Measurements from ENCODE around the gene SAXO1. TPM values are rescaled to one million over a fixed set of nuclear protein-coding genes. Genes with fewer than 3 reads are reported as not detected.
A peak's percentile ranks its signal among the peaks of the same experiment; 100 is the strongest.

Gene SAXO1
- total and polyA plus RNA-seq, 7 experiments from 2014 or later = 0.13 to 0.45 (median 0.30) TPM; not detected in 3

GRCh38 chr9:19049917-19050636 is 17.1 kb upstream of the SAXO1 start:
- peaks cover 6 to 50% (median 42%) of the 10 kb centered on the region in 7 donors for H3K4me1 Mint-ChIP-seq
- CTCF ChIA-PET = interaction anchor here (2.5 kb wide), 1 partner anchor 124 kb away, joined by 19 read pairs; no protein-coding TSS in a partner anchor
- H3K36me3 Mint-ChIP-seq = peaks cover 0 to 14% (median 8%) of the 10 kb centered on the region in 5 donors
- peaks cover 0 to 2% (median 0%) of the 10 kb centered on the region in 5 donors for H3K27me3 Mint-ChIP-seq
- intact Hi-C loops (cut with micrococcal nuclease) = loop anchor here (1.0 to 5.0 kb wide), 12 partner anchors 52 to 1982 kb away; partner anchors contain the start of genes DENND4C (in 2 of the 2), HAUS6 (in 2 of the 2), MLLT3 (in 2 of the 2) and PLIN2 (in 2 of the 2)
- H3K27me3 ChIP-seq (ENCODE audit: control insufficient read depth in 2 of 2, insufficient read depth in 2 of 2, low read length in 2 of 2) = no peaks in the 10 kb centered on the region
- H3K4me1 ChIP-seq (ENCODE audit: control insufficient read depth in 2 of 2, insufficient read depth in 2 of 2, low read length in 2 of 2) = peaks cover 20% of the 10 kb centered on the region in 2 donors
- peak overlapping the region; percentile 88 for H3K4me3 ChIP-seq (ENCODE audit: low read length)
- DNase-seq (peak in 6 of 9 donors; percentile 4 to 18 (median 12)), ATAC-seq (no peak)
- H3K36me3 ChIP-seq (ENCODE audit: control insufficient read depth in 2 of 3, insufficient read depth in 3 of 3, low read length in 3 of 3) = no peaks in the 10 kb centered on the region
- H3K27ac Mint-ChIP-seq = peak overlapping the region; percentile 93 to 100 (median 98)
- peak overlapping the region; percentile 92 to 99 (median 95) for H3K4me3 Mint-ChIP-seq
- H3K27ac ChIP-seq (ENCODE audit: low read depth, low read length) = peak overlapping the region; percentile 85
- H3K9me3 ChIP-seq (ENCODE audit: control insufficient read depth in 2 of 3, low read length in 3 of 3) = peaks cover 0 to 4% (median 0%) of the 10 kb centered on the region in 3 experiments
- H3K9me3 Mint-ChIP-seq = peaks cover 0 to 30% (median 1%) of the 10 kb centered on the region in 11 donors
- POLR2A ChIA-PET = interaction anchor here (0.9 to 2.4 kb wide), 4 partner anchors 180 to 415 kb away, joined by 3 to 14 read pairs (median 8); partner anchors contain the start of genes DENND4C and RPS6

- intact Hi-C loops (cut with micrococcal nuclease) = loop anchor here (1.0 to 5.0 kb wide), 11 partner anchors 53 to 1573 kb away; partner anchors contain the start of genes DENND4C (in 2 of the 2), HAUS6 (in 2 of the 2), MLLT3 (in 2 of the 2) and PLIN2 (in 2 of the 2)
- peaks cover 20% of the 10 kb centered on the region in 2 donors for H3K4me1 ChIP-seq (ENCODE audit: control insufficient read depth in 2 of 2, insufficient read depth in 2 of 2, low read length in 2 of 2)
- peak within 1 kb of the TSS; percentile 85 for H3K27ac ChIP-seq (ENCODE audit: low read depth, low read length)
- peaks cover 0 to 12% (median 8%) of the 10 kb centered on the region in 5 donors for H3K36me3 Mint-ChIP-seq
- peaks cover 6 to 50% (median 42%) of the 10 kb centered on the region in 7 donors for H3K4me1 Mint-ChIP-seq
- H3K9me3 ChIP-seq (ENCODE audit: control insufficient read depth in 2 of 3, low read length in 3 of 3) = peaks cover 0 to 4% (median 0%) of the 10 kb centered on the region in 3 experiments
- H3K4me3 Mint-ChIP-seq = peak within 1 kb of the TSS; percentile 92 to 99 (median 95)
- peaks cover 0 to 30% (median 1%) of the 10 kb centered on the region in 11 donors for H3K9me3 Mint-ChIP-seq
- peak within 1 kb of the TSS; percentile 97 to 100 (median 98) for H3K27ac Mint-ChIP-seq
- DNase-seq = peak; percentile 90 to 96 (median 95)
- H3K36me3 ChIP-seq (ENCODE audit: control insufficient read depth in 2 of 3, insufficient read depth in 3 of 3, low read length in 3 of 3) = no peaks in the 10 kb centered on the region
- H3K27me3 Mint-ChIP-seq = peaks cover 0 to 2% (median 0%) of the 10 kb centered on the region in 5 donors
- H3K27me3 ChIP-seq (ENCODE audit: control insufficient read depth in 2 of 2, insufficient read depth in 2 of 2, low read length in 2 of 2) = no peaks in the 10 kb centered on the region
- POLR2A ChIA-PET = interaction anchor here (0.5 to 2.4 kb wide), 16 partner anchors 36 to 1588 kb away, joined by 3 to 15 read pairs (median 4); partner anchors contain the start of genes DENND4C and RPS6
- CTCF ChIA-PET = interaction anchor here (0.7 to 2.5 kb wide), 3 partner anchors 77 to 411 kb away, joined by 3 to 19 read pairs (median 4); no protein-coding TSS in a partner anchor
- peak within 1 kb of the TSS; percentile 88 for H3K4me3 ChIP-seq (ENCODE audit: low read length)
- ATAC-seq = peak; percentile 95
Measured at GRCh38 chr9:19048966-19049916, 16.2 kb upstream of the SAXO1 start, which contains the start of gene RRAGA. RRAGA (plus strand) TSS chr9:19049427; CDS start chr9:19049660, 233 bp downstream.

GRCh38 chr9:19036611-19037010 is 3.6 kb upstream of the SAXO1 start:
- Histone ChIP-seq H3K4me3 (ENCODE audit: low read length) (no peak overlapping the region), H3K27ac (ENCODE audit: low read depth, low read length) (no peak overlapping the region), H3K9me3 (ENCODE audit: control insufficient read depth in 2 of 3, low read length in 3 of 3) (no peaks in the 10 kb centered on the region), H3K36me3 (ENCODE audit: control insufficient read depth in 2 of 3, insufficient read depth in 3 of 3, low read length in 3 of 3) (no peaks in the 10 kb centered on the region), H3K4me1 (ENCODE audit: control insufficient read depth in 2 of 2, insufficient read depth in 2 of 2, low read length in 2 of 2) (no peaks in the 10 kb centered on the region), H3K27me3 (ENCODE audit: control insufficient read depth in 2 of 2, insufficient read depth in 2 of 2, low read length in 2 of 2) (no peaks in the 10 kb centered on the region)
- Mint-ChIP-seq H3K27ac (peak overlapping the region in 1 of 9 donors; percentile 59), H3K27me3 (peaks cover 0 to 3% (median 0%) of the 10 kb centered on the region in 5 donors), H3K4me1 (no peaks in the 10 kb centered on the region), H3K4me3 (no peak overlapping the region), H3K9me3 (peaks cover 0 to 2% (median 0%) of the 10 kb centered on the region in 11 donors), H3K36me3 (peaks cover 0 to 4% (median 0%) of the 10 kb centered on the region in 5 donors)
- intact Hi-C loops (cut with micrococcal nuclease) = no loop called here
- ATAC-seq (no peak), DNase-seq (no peak)
- ChIA-PET POLR2A (no interaction called here), CTCF (interaction anchor here (0.6 kb wide), 1 partner anchor 8 kb away, joined by 3 read pairs; no protein-coding TSS in a partner anchor)

GRCh38 chr9:19032406-19032805 is 603 bp downstream of the SAXO1 start:
- H3K4me3 Mint-ChIP-seq = no peak overlapping the region
- no peak for ATAC-seq
- intact Hi-C loops (cut with micrococcal nuclease) = no loop called here
- H3K27me3 ChIP-seq (ENCODE audit: control insufficient read depth in 2 of 2, insufficient read depth in 2 of 2, low read length in 2 of 2) = no peaks in the 10 kb centered on the region
- no peaks in the 10 kb centered on the region for H3K9me3 Mint-ChIP-seq
- POLR2A ChIA-PET = no interaction called here
- H3K27ac ChIP-seq (ENCODE audit: low read depth, low read length) = no peak overlapping the region
- no peaks in the 10 kb centered on the region for H3K36me3 ChIP-seq (ENCODE audit: control insufficient read depth in 2 of 3, insufficient read depth in 3 of 3, low read length in 3 of 3)
- H3K9me3 ChIP-seq (ENCODE audit: control insufficient read depth in 2 of 3, low read length in 3 of 3) = no peaks in the 10 kb centered on the region
- CTCF ChIA-PET = no interaction called here
- DNase-seq = no peak
- peaks cover 0 to 4% (median 0%) of the 10 kb centered on the region in 7 donors for H3K4me1 Mint-ChIP-seq
- no peak overlapping the region for H3K4me3 ChIP-seq (ENCODE audit: low read length)
- peaks cover 0 to 4% (median 0%) of the 10 kb centered on the region in 5 donors for H3K36me3 Mint-ChIP-seq
- no peak overlapping the region for H3K27ac Mint-ChIP-seq
- H3K27me3 Mint-ChIP-seq = peaks cover 0 to 14% (median 6%) of the 10 kb centered on the region in 5 donors
- no peaks in the 10 kb centered on the region for H3K4me1 ChIP-seq (ENCODE audit: control insufficient read depth in 2 of 2, insufficient read depth in 2 of 2, low read length in 2 of 2)

GRCh38 chr9:19030899-19031298 is 2.1 kb downstream of the SAXO1 start:
- no peak overlapping the region for H3K27ac ChIP-seq (ENCODE audit: low read depth, low read length)
- intact Hi-C loops (cut with micrococcal nuclease) = no loop called here
- peaks cover 0 to 6% (median 0%) of the 10 kb centered on the region in 5 donors for H3K36me3 Mint-ChIP-seq
- peaks cover 4 to 17% (median 6%) of the 10 kb centered on the region in 5 donors for H3K27me3 Mint-ChIP-seq
- H3K4me1 Mint-ChIP-seq = peaks cover 0 to 8% (median 0%) of the 10 kb centered on the region in 7 donors
- H3K4me3 ChIP-seq (ENCODE audit: low read length) = no peak overlapping the region
- H3K36me3 ChIP-seq (ENCODE audit: control insufficient read depth in 2 of 3, insufficient read depth in 3 of 3, low read length in 3 of 3) = no peaks in the 10 kb centered on the region
- H3K4me1 ChIP-seq (ENCODE audit: control insufficient read depth in 2 of 2, insufficient read depth in 2 of 2, low read length in 2 of 2) = no peaks in the 10 kb centered on the region
- ChIA-PET CTCF (no interaction called here), POLR2A (no interaction called here)
- H3K4me3 Mint-ChIP-seq = no peak overlapping the region
- no peaks in the 10 kb centered on the region for H3K9me3 Mint-ChIP-seq
- ATAC-seq (no peak), DNase-seq (no peak)
- H3K9me3 ChIP-seq (ENCODE audit: control insufficient read depth in 2 of 3, low read length in 3 of 3) = no peaks in the 10 kb centered on the region
- no peak overlapping the region for H3K27ac Mint-ChIP-seq
- no peaks in the 10 kb centered on the region for H3K27me3 ChIP-seq (ENCODE audit: control insufficient read depth in 2 of 2, insufficient read depth in 2 of 2, low read length in 2 of 2)
